Gastroesophageal sphincter (tissue), 4 donors: ENCODE measurements around the gene PELI2. TPM values are rescaled to one million over a fixed set of nuclear protein-coding genes. Genes with fewer than 3 reads are reported as not detected.

Source experiments
- ATAC-seq: fragments of 150-250 bp; one replicate; pipeline ENCODE4 v1.9.1; 2016; ENCODE audit warnings: mild to moderate bottlenecking, moderate library complexity
- H3K27ac ChIP-seq, 4 donors: fragments of 200-600 bp; sonication (generic) in 3 of 4; 1 replicate in 3 of 4; 2 replicates in 1 of 4; pipeline ENCODE4 v1.5.1; 2016 to 2019
- H3K27me3 ChIP-seq: fragments of 200-600 bp; sonication (generic); one replicate; pipeline ENCODE4 v1.5.1; 2019
- H3K36me3 ChIP-seq, 2 donors: fragments of 200-600 bp; sonication (generic); one replicate each; pipeline ENCODE4 v1.5.1; 2019; ENCODE audit warnings: control low read depth in 1 of 2
- H3K4me1 ChIP-seq, 3 donors: fragments of 200-600 bp; sonication (generic); 1 replicate in 2 of 3; 2 replicates in 1 of 3; pipeline ENCODE4 v1.5.1; 2016 to 2019; ENCODE audit warnings: control low read depth in 2 of 3
- H3K4me3 ChIP-seq, 2 donors: fragments of 200-600 bp; sonication (generic); one replicate each; pipeline ENCODE4 v1.5.1; 2019; ENCODE audit warnings: mild to moderate bottlenecking in 1 of 2, moderate library complexity in 1 of 2
- H3K9me3 ChIP-seq, 3 donors: fragments of 200-600 bp; sonication (generic); one replicate each; pipeline ENCODE4 v1.5.1; 2017 to 2019; ENCODE audit warnings: control low read depth in 2 of 3
- CTCF ChIP-seq, 4 experiments: fragments of 200-600 bp in 2 of 4; fragments of 450-650 bp in 2 of 4; sonication (generic) in 1 of 4; IDR thresholded peaks; one replicate each; pipeline ENCODE4 v1.5.1; 2017 to 2019; ENCODE audit warnings: antibody characterized with exemption in 4 of 4, mild to moderate bottlenecking in 2 of 4, moderate library complexity in 2 of 4
- EP300 ChIP-seq: sonication (generic); formaldehyde crosslinking; IDR thresholded peaks from one replicate; pipeline ENCODE4 v1.6.1; 2017; ENCODE audit warnings: antibody characterized with exemption, mild to moderate bottlenecking
- POLR2A ChIP-seq, 2 donors: fragments of 450-650 bp; IDR thresholded peaks; one replicate each; pipeline ENCODE4 v1.6.1; 2017; ENCODE audit warnings: antibody characterized with exemption in 2 of 2, mild to moderate bottlenecking in 2 of 2, moderate library complexity in 1 of 2
- POLR2AphosphoS5 ChIP-seq: sonication (generic); formaldehyde crosslinking; IDR thresholded peaks from one replicate; pipeline ENCODE4 v1.6.1; 2017; ENCODE audit warnings: antibody characterized with exemption
- WGBS, 2 donors: methylation state at CpG; one replicate each; pipeline ENCODE4 v1.1.5; 2018; ENCODE audit warnings: low coverage in 1 of 2; 5-methylcytosine and 5-hydroxymethylcytosine counted together
- total RNA-seq, 4 donors: library from RNA; depleted of rRNA; stranded (reverse); fragments of >200 nt; gene quantifications; one replicate each; pipeline ENCODE4 v1.1.0, GENCODE V29; 2016

Gene PELI2
- total RNA-seq, 4 donors from 2014 or later, result 10.5 to 30.0 (median 12.3) TPM

- Histone ChIP-seq H3K4me3 (no peak overlapping the region), H3K36me3 (no peaks in the 10 kb centered on the region), H3K9me3 (no peaks in the 10 kb centered on the region), H3K27ac (no peak overlapping the region), H3K27me3 (no peaks in the 10 kb centered on the region), H3K4me1 (no peaks in the 10 kb centered on the region)
- no peak for ATAC-seq
- WGBS, 2 donors, result 56 to 100% methylated on average over 2 to 3 of the region's 4 CpGs
- TF ChIP-seq CTCF (IDR thresholded peaks at IDR 0.05) (no peak), EP300 (no peak), POLR2A (IDR thresholded peaks at IDR 0.05) (no peak), POLR2AphosphoS5 (no peak)
These were observed 117.2 kb downstream of the PELI2 start for GRCh38 chr14:56235388-56235787.

GRCh38 chr14:56237398-56237797 lies 119.2 kb downstream of the PELI2 start:
- WGBS, 2 donors, result 31 to 87% methylated on average over 2 of the region's 2 CpGs
- H3K4me3 ChIP-seq, result no peak overlapping the region
- no peak overlapping the region for H3K27ac ChIP-seq
- no peak for ATAC-seq
- no peaks in the 10 kb centered on the region for H3K36me3 ChIP-seq
- H3K9me3 ChIP-seq, result no peaks in the 10 kb centered on the region
- TF ChIP-seq POLR2A (IDR thresholded peaks at IDR 0.05), result no peak
- no peak for TF ChIP-seq EP300
- TF ChIP-seq CTCF (IDR thresholded peaks at IDR 0.05), result no peak
- no peak for TF ChIP-seq POLR2AphosphoS5
- H3K4me1 ChIP-seq, result no peaks in the 10 kb centered on the region
- H3K27me3 ChIP-seq, result no peaks in the 10 kb centered on the region

- 90 to 93% methylated on average over 3 to 6 of the region's 6 CpGs for WGBS, 2 donors
- TF ChIP-seq POLR2A (IDR thresholded peaks at IDR 0.05) (no peak), CTCF (IDR thresholded peaks at IDR 0.05) (no peak), POLR2AphosphoS5 (no peak), EP300 (no peak)
- ATAC-seq, result no peak
- Histone ChIP-seq H3K4me1 (no peaks in the 10 kb centered on the region), H3K4me3 (no peak overlapping the region), H3K27ac (no peak overlapping the region), H3K36me3 (no peaks in the 10 kb centered on the region), H3K27me3 (no peaks in the 10 kb centered on the region), H3K9me3 (no peaks in the 10 kb centered on the region)
These were observed 123.2 kb downstream of the PELI2 start for GRCh38 chr14:56241461-56241860.

GRCh38 chr14:56243110-56243509 lies 124.9 kb downstream of the PELI2 start:
- H3K27me3 ChIP-seq, result no peaks in the 10 kb centered on the region
- no peak for ATAC-seq
- no peak overlapping the region for H3K4me3 ChIP-seq
- no peaks in the 10 kb centered on the region for H3K9me3 ChIP-seq
- no peak for TF ChIP-seq CTCF (IDR thresholded peaks at IDR 0.05)
- TF ChIP-seq EP300, result no peak
- TF ChIP-seq POLR2AphosphoS5, result no peak
- TF ChIP-seq POLR2A (IDR thresholded peaks at IDR 0.05), result no peak
- no peak overlapping the region for H3K27ac ChIP-seq
- WGBS, 2 donors, result 86% methylated on average over 2 of the region's 2 CpGs; no CpG with 5 or more reads in 1 of the 2 donors
- H3K36me3 ChIP-seq, result no peaks in the 10 kb centered on the region
- no peaks in the 10 kb centered on the region for H3K4me1 ChIP-seq

- no peak for ATAC-seq
- no peak overlapping the region for H3K27ac ChIP-seq
- WGBS, 2 donors, result 28 to 50% methylated on average over 5 of the region's 5 CpGs
These were observed 126.1 kb downstream of the PELI2 start for GRCh38 chr14:56244138-56244789.

More at GRCh38 chr14:56244138-56244789, 126.1 kb downstream of the PELI2 start:
- no peaks in the 10 kb centered on the region for H3K36me3 ChIP-seq
- no peaks in the 10 kb centered on the region for H3K4me1 ChIP-seq
- H3K27me3 ChIP-seq, result no peaks in the 10 kb centered on the region
- H3K4me3 ChIP-seq, result no peak overlapping the region
- TF ChIP-seq POLR2AphosphoS5 (no peak), POLR2A (IDR thresholded peaks at IDR 0.05) (no peak), EP300 (no peak), CTCF (IDR thresholded peaks at IDR 0.05) (no peak)
- no peaks in the 10 kb centered on the region for H3K9me3 ChIP-seq
